ENCODE measurements around the gene NFAM1. TPM values are rescaled to one million over a fixed set of nuclear protein-coding genes. Genes with fewer than 3 reads are reported as not detected.

Gene NFAM1
- polyA plus RNA-seq, 1 of the 3 experiments (the other 2 are of a cell fraction) = 0.02 TPM

DNA sequence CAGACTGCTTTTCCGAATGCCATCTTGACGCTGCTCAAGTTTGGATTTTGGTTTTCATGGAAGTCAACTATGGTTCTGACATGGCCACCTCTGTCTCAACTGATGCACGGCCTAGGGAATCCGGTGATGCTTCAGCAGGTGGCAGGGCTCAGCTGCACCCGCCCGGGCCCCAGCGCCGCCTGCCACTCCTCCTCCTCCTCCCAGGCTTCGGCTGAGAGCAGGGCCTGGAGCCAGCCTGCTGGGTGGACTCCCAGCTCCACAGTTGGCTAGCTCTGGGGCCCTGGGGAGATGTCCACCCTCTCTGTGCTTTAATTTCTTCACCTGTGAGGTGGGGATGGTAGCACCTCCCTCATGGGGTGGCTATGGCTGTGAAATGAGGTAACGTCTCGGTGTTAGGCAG is 20.3 kb upstream of the NFAM1 start:
- Histone ChIP-seq H3K9me3 (no peaks in the 10 kb centered on the region), H3K4me1 (ENCODE audit: control insufficient read depth in 1 of 2, insufficient read depth in 2 of 2, low read depth in 1 of 2, low read length in 1 of 2) (no peaks in the 10 kb centered on the region), H3K79me2 (ENCODE audit: insufficient read depth) (no peaks in the 10 kb centered on the region), H2AFZ (ENCODE audit: low read depth) (no peak overlapping the region), H4K20me1 (ENCODE audit: insufficient read depth) (no peaks in the 10 kb centered on the region), H3K9ac (no peak overlapping the region), H3K27me3 (ENCODE audit: insufficient read depth) (no peaks in the 10 kb centered on the region), H3K9me2 (no peaks in the 10 kb centered on the region), H3K27ac (ENCODE audit: low read depth in 2 of 2, low read length in 1 of 2) (no peak overlapping the region), H3K36me3 (replicated peaks in 1 of 2; ENCODE audit: control insufficient read depth in 1 of 2, insufficient read depth in 2 of 2, low read length in 1 of 2) (no peaks in the 10 kb centered on the region), H3K4me3 (ENCODE audit: low read depth in 2 of 2, low read length in 1 of 2) (no peak overlapping the region), H3F3A (replicated peaks; ENCODE audit: insufficient read depth) (no peaks in the 10 kb centered on the region), H3K4me2 (no peak overlapping the region)
- TF ChIP-seq FOXJ3 (CRISPR knock-in tag; IDR thresholded peaks at IDR 0.05) (no peak), POLR2AphosphoS5 (IDR thresholded peaks at IDR 0.05; ENCODE audit: low read depth, low read length) (no peak)
- TF ChIP-seq, protein P1, sequence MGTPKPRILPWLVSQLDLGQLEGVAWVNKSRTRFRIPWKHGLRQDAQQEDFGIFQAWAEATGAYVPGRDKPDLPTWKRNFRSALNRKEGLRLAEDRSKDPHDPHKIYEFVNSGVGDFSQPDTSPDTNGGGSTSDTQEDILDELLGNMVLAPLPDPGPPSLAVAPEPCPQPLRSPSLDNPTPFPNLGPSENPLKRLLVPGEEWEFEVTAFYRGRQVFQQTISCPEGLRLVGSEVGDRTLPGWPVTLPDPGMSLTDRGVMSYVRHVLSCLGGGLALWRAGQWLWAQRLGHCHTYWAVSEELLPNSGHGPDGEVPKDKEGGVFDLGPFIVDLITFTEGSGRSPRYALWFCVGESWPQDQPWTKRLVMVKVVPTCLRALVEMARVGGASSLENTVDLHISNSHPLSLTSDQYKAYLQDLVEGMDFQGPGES (IDR thresholded peaks at IDR 0.05; ENCODE audit: low read depth, low read length) = no peak
- no peak for DNase-seq
- CTCF ChIA-PET = no interaction called here
- POLR2A ChIA-PET = no interaction called here
- 60% methylated on average over 1 of the region's 11 CpGs for WGBS (ENCODE audit: low lambda C conversion rate)

DNA sequence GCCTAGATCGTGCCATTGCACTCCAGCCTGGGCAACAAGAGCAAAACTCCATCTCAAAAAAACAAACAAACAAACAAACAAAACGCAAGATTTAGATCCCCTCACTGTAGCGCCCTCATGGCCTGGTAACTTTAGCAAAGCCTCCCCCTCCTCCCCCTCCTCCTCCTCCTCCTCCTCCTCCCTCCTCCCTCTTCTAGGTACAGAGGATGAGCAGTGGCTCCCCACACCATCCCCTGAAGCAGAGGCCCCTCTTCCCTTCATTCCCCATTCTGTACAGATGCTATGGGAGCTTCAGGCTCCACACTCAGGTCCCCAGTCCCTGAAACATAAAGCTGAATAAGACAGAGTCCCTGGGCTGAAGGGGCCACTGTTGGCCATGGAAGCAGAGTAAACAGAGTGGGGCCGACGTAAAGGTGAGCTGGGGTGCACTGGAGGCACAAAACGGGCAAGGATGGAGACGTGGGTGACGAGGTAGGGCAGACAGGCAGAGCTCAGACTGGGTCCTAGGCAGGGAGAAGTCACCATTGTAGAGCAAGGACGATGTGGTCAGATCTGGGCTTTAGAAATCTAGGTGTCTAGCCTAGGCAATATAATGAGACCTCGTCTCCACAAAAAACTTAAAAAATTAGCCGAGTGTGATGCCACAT is 19.4 kb upstream of the NFAM1 start:
- POLR2A ChIA-PET = no interaction called here

More for the DNA sequence above, 19.4 kb upstream of the NFAM1 start:
- H3K4me3 ChIP-seq (ENCODE audit: low read depth in 2 of 2, low read length in 1 of 2) = no peak overlapping the region
- CTCF ChIA-PET = interaction anchor here (0.8 kb wide), 1 partner anchor 286 kb away, joined by 3 read pairs; no protein-coding TSS in a partner anchor
- no peak overlapping the region for H3K4me2 ChIP-seq
- TF ChIP-seq FOXJ3 (CRISPR knock-in tag; IDR thresholded peaks at IDR 0.05) = no peak
- no peak for TF ChIP-seq POLR2AphosphoS5 (IDR thresholded peaks at IDR 0.05; ENCODE audit: low read depth, low read length)
- no peak for TF ChIP-seq EP300 (IDR thresholded peaks at IDR 0.05; ENCODE audit: borderline replicate concordance in 1 of 2, low read depth in 1 of 2, low read length in 1 of 2)
- TF ChIP-seq SIN3A (IDR thresholded peaks at IDR 0.05; ENCODE audit: borderline replicate concordance, low read depth, low read length) = no peak
- TF ChIP-seq, protein P1 (IDR thresholded peaks at IDR 0.05; ENCODE audit: low read depth, low read length) = no peak
- no peak for TF ChIP-seq SMC3 (IDR thresholded peaks at IDR 0.05; ENCODE audit: low read depth, low read length)
- no peak for TF ChIP-seq TAF1 (IDR thresholded peaks at IDR 0.05; ENCODE audit: borderline replicate concordance, low read depth, low read length)
- TF ChIP-seq, protein P2, sequence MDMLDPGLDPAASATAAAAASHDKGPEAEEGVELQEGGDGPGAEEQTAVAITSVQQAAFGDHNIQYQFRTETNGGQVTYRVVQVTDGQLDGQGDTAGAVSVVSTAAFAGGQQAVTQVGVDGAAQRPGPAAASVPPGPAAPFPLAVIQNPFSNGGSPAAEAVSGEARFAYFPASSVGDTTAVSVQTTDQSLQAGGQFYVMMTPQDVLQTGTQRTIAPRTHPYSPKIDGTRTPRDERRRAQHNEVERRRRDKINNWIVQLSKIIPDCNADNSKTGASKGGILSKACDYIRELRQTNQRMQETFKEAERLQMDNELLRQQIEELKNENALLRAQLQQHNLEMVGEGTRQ (IDR thresholded peaks at IDR 0.05; ENCODE audit: borderline replicate concordance, low read depth, low read length) = no peak
- TF ChIP-seq, protein P3, sequence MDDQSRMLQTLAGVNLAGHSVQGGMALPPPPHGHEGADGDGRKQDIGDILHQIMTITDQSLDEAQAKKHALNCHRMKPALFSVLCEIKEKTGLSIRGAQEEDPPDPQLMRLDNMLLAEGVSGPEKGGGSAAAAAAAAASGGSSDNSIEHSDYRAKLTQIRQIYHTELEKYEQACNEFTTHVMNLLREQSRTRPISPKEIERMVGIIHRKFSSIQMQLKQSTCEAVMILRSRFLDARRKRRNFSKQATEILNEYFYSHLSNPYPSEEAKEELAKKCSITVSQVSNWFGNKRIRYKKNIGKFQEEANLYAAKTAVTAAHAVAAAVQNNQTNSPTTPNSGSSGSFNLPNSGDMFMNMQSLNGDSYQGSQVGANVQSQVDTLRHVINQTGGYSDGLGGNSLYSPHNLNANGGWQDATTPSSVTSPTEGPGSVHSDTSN (IDR thresholded peaks at IDR 0.05) = no peak
- TF ChIP-seq FOXM1 (IDR thresholded peaks at IDR 0.05; ENCODE audit: low read depth) = no peak
- TF ChIP-seq YY1 (IDR thresholded peaks at IDR 0.05; ENCODE audit: low read depth) = no peak
- no peak for TF ChIP-seq EZH2phosphoT487 (IDR thresholded peaks at IDR 0.05; ENCODE audit: borderline replicate concordance, low read depth)
- no peak for TF ChIP-seq GATA2 (CRISPR knock-in tag; IDR thresholded peaks at IDR 0.05)
- H3K9me3 ChIP-seq = no peaks in the 10 kb centered on the region
- H2AFZ ChIP-seq (ENCODE audit: low read depth) = no peak overlapping the region
- no peaks in the 10 kb centered on the region for H3K4me1 ChIP-seq (ENCODE audit: control insufficient read depth in 1 of 2, insufficient read depth in 2 of 2, low read depth in 1 of 2, low read length in 1 of 2)
- no peaks in the 10 kb centered on the region for H3K79me2 ChIP-seq (ENCODE audit: insufficient read depth)
- no peak overlapping the region for H3K9ac ChIP-seq
- no peaks in the 10 kb centered on the region for H3F3A ChIP-seq (replicated peaks; ENCODE audit: insufficient read depth)
- WGBS (ENCODE audit: low lambda C conversion rate) = 51% methylated on average over 11 of the region's 11 CpGs
- no peaks in the 10 kb centered on the region for H3K36me3 ChIP-seq (replicated peaks in 1 of 2; ENCODE audit: control insufficient read depth in 1 of 2, insufficient read depth in 2 of 2, low read length in 1 of 2)
- H4K20me1 ChIP-seq (ENCODE audit: insufficient read depth) = no peaks in the 10 kb centered on the region
- H3K27ac ChIP-seq (ENCODE audit: low read depth in 2 of 2, low read length in 1 of 2) = no peak overlapping the region
- no peaks in the 10 kb centered on the region for H3K9me2 ChIP-seq
- no peak for DNase-seq
- H3K27me3 ChIP-seq (ENCODE audit: insufficient read depth) = no peaks in the 10 kb centered on the region

All from SK-N-SH (cell line).